GM12875 (cell line): ENCODE measurements around the gene TULP4.
"Not testable (repeated sequence)": the region's sequence is repeated elsewhere in the genome, so short reads cannot be mapped to it uniquely, and the experiment has no call there.

ENCODE experiments used
- H3K4me3 ChIP-seq: one replicate; pipeline ENCODE4 v1.5.1; 2011; ENCODE audit warnings: low read depth, low read length, control low read depth
- CTCF ChIP-seq: IDR thresholded peaks from 2 replicates; pipeline ENCODE4 v1.5.1; 2011; ENCODE audit warnings: low read depth, mild to moderate bottlenecking, control low read depth, inconsistent platforms, low read length, moderate library complexity, borderline replicate concordance; ENCODE audit not compliant: insufficient read depth

The TULP4 gene

GRCh38 chr6:158522616-158523015 is 210.4 kb downstream of the TULP4 start:
- no peak for TF ChIP-seq CTCF
- H3K4me3 ChIP-seq, result no peak overlapping the region

GRCh38 chr6:158524311-158524710 is 212.0 kb downstream of the TULP4 start:
- no peak overlapping the region for H3K4me3 ChIP-seq

GRCh38 chr6:158527858-158528257 is 215.6 kb downstream of the TULP4 start:
- H3K4me3 ChIP-seq, result not testable (repeated sequence)

More at GRCh38 chr6:158524311-158524710, 212.0 kb downstream of the TULP4 start:
- TF ChIP-seq CTCF, result no peak

GRCh38 chr6:158528826-158529225 is 216.6 kb downstream of the TULP4 start:
- H3K4me3 ChIP-seq, result no peak overlapping the region
- TF ChIP-seq CTCF, result no peak

- no peak overlapping the region for H3K4me3 ChIP-seq
- TF ChIP-seq CTCF, result no peak
Observed at GRCh38 chr6:158529629-158530028, 217.4 kb downstream of the TULP4 start.

- no peak overlapping the region for H3K4me3 ChIP-seq
- no peak for TF ChIP-seq CTCF
Observed at GRCh38 chr6:158531566-158531965, 219.3 kb downstream of the TULP4 start.

- H3K4me3 ChIP-seq, result no peak overlapping the region
- no peak for TF ChIP-seq CTCF
Observed at GRCh38 chr6:158531970-158532369, 219.7 kb downstream of the TULP4 start.

GRCh38 chr6:158536084-158536890 is 224.0 kb downstream of the TULP4 start:
- H3K4me3 ChIP-seq, result peak overlapping the region; percentile 2
- TF ChIP-seq CTCF, result no peak
